HG02759 (cell line): ENCODE results near the gene GABRG3.
A peak's percentile ranks its signal among the peaks of the same experiment; 100 is the strongest.

Experiments
- ATAC-seq: cut with Tn5 transposase; IDR thresholded peaks from one replicate; pipeline ENCODE4 v1.9.1; 2021; ENCODE audit warnings: mild to moderate bottlenecking, moderate library complexity; ENCODE audit not compliant: unreplicated experiment

The GABRG3 gene

GRCh38 chr15:27059610-27060202 lies 88.7 kb downstream of the GABRG3 start:
- ATAC-seq: peak; percentile 67

GRCh38 chr15:27061739-27062138 lies 90.8 kb downstream of the GABRG3 start:
- ATAC-seq: no peak

GRCh38 chr15:27062951-27063350 lies 92.0 kb downstream of the GABRG3 start:
- no peak for ATAC-seq

GRCh38 chr15:27064080-27064479 lies 93.1 kb downstream of the GABRG3 start:
- no peak for ATAC-seq

- ATAC-seq: no peak
Observed at GRCh38 chr15:27065151-27065550, 94.2 kb downstream of the GABRG3 start.

- no peak for ATAC-seq
Observed at GRCh38 chr15:27065785-27066184, 94.8 kb downstream of the GABRG3 start.

- no peak for ATAC-seq
Observed at GRCh38 chr15:27066446-27066845, 95.5 kb downstream of the GABRG3 start.

GRCh38 chr15:27067175-27067574 lies 96.2 kb downstream of the GABRG3 start:
- no peak for ATAC-seq

- ATAC-seq: no peak
Observed at GRCh38 chr15:27070841-27071240, 99.9 kb downstream of the GABRG3 start.

- no peak for ATAC-seq
Observed at GRCh38 chr15:27074179-27074578, 103.2 kb downstream of the GABRG3 start.

GRCh38 chr15:27077790-27078189 lies 106.8 kb downstream of the GABRG3 start:
- no peak for ATAC-seq

- no peak for ATAC-seq
Observed at GRCh38 chr15:27081676-27082418, 110.9 kb downstream of the GABRG3 start.

GRCh38 chr15:27082526-27082925 lies 111.5 kb downstream of the GABRG3 start:
- no peak for ATAC-seq

GRCh38 chr15:27084844-27085243 lies 113.9 kb downstream of the GABRG3 start:
- no peak for ATAC-seq

- ATAC-seq: no peak
Observed at GRCh38 chr15:27086149-27086548, 115.2 kb downstream of the GABRG3 start.

GRCh38 chr15:27086805-27087204 lies 115.8 kb downstream of the GABRG3 start:
- no peak for ATAC-seq

GRCh38 chr15:27087651-27088583 lies 116.9 kb downstream of the GABRG3 start:
- no peak for ATAC-seq

GRCh38 chr15:27088584-27089232 lies 117.7 kb downstream of the GABRG3 start:
- ATAC-seq: no peak

- no peak for ATAC-seq
Observed at GRCh38 chr15:27089233-27089586, 118.2 kb downstream of the GABRG3 start.

- no peak for ATAC-seq
Observed at GRCh38 chr15:27089676-27090075, 118.7 kb downstream of the GABRG3 start.

GRCh38 chr15:27091270-27091940 lies 120.4 kb downstream of the GABRG3 start:
- ATAC-seq: no peak
